ENCODE measurements around the gene CNTNAP4. TPM values are rescaled to one million over a fixed set of nuclear protein-coding genes. Genes with fewer than 3 reads are reported as not detected.

Gene CNTNAP4
- total and polyA plus RNA-seq, 2 of the 13 experiments (the other 11 are each of a cell fraction or from before 2014, with no cell fraction given), result not detected

- TF ChIP-seq, protein P1, sequence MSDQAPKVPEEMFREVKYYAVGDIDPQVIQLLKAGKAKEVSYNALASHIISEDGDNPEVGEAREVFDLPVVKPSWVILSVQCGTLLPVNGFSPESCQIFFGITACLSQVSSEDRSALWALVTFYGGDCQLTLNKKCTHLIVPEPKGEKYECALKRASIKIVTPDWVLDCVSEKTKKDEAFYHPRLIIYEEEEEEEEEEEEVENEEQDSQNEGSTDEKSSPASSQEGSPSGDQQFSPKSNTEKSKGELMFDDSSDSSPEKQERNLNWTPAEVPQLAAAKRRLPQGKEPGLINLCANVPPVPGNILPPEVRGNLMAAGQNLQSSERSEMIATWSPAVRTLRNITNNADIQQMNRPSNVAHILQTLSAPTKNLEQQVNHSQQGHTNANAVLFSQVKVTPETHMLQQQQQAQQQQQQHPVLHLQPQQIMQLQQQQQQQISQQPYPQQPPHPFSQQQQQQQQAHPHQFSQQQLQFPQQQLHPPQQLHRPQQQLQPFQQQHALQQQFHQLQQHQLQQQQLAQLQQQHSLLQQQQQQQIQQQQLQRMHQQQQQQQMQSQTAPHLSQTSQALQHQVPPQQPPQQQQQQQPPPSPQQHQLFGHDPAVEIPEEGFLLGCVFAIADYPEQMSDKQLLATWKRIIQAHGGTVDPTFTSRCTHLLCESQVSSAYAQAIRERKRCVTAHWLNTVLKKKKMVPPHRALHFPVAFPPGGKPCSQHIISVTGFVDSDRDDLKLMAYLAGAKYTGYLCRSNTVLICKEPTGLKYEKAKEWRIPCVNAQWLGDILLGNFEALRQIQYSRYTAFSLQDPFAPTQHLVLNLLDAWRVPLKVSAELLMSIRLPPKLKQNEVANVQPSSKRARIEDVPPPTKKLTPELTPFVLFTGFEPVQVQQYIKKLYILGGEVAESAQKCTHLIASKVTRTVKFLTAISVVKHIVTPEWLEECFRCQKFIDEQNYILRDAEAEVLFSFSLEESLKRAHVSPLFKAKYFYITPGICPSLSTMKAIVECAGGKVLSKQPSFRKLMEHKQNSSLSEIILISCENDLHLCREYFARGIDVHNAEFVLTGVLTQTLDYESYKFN (CRISPR knock-in tag; conservative IDR thresholded peaks at IDR 0.05), result peak; percentile 91
- TF ChIP-seq SOX13 (IDR thresholded peaks at IDR 0.05), result no peak
- peak in 1 of 2 experiments; percentile 94; a peak in 2 of 4 replicates for TF ChIP-seq SOX13 (CRISPR knock-in tag; conservative IDR thresholded peaks at IDR 0.05 in 1 of 2, IDR thresholded peaks at IDR 0.05 in 1 of 2)
- TF ChIP-seq SOX5 (CRISPR knock-in tag; IDR thresholded peaks at IDR 0.05; ENCODE audit: borderline replicate concordance), result peak; percentile 97
- TF ChIP-seq ZNF777 (CRISPR knock-in tag; IDR thresholded peaks at IDR 0.05), result no peak
- peak; percentile 74 for TF ChIP-seq FOSL2 (CRISPR knock-in tag; IDR thresholded peaks at IDR 0.05)
- peak; percentile 90 for TF ChIP-seq NCOA2 (CRISPR knock-in tag; IDR thresholded peaks at IDR 0.05)
- TF ChIP-seq ZNF761 (CRISPR knock-in tag; conservative IDR thresholded peaks at IDR 0.05), result no peak
- TF ChIP-seq, protein P2, sequence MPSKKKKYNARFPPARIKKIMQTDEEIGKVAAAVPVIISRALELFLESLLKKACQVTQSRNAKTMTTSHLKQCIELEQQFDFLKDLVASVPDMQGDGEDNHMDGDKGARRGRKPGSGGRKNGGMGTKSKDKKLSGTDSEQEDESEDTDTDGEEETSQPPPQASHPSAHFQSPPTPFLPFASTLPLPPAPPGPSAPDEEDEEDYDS (CRISPR knock-in tag; IDR thresholded peaks at IDR 0.05), result peak; percentile 40; the same call in 1 of the 2 replicates
- TF ChIP-seq ZNF878 (CRISPR knock-in tag; IDR thresholded peaks at IDR 0.05), result 0 out of 2 replicates have a peak, but pooled peaks have one; percentile 16
- TF ChIP-seq, protein P3, sequence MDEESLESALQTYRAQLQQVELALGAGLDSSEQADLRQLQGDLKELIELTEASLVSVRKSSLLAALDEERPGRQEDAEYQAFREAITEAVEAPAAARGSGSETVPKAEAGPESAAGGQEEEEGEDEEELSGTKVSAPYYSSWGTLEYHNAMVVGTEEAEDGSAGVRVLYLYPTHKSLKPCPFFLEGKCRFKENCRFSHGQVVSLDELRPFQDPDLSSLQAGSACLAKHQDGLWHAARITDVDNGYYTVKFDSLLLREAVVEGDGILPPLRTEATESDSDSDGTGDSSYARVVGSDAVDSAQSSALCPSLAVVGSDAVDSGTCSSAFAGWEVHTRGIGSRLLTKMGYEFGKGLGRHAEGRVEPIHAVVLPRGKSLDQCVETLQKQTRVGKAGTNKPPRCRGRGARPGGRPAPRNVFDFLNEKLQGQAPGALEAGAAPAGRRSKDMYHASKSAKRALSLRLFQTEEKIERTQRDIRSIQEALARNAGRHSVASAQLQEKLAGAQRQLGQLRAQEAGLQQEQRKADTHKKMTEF (CRISPR knock-in tag; IDR thresholded peaks at IDR 0.05), result peak; percentile 65; the same call in 1 of the 2 replicates
- no peak; the same call in 1 of the 2 replicates for TF ChIP-seq FOXP1 (IDR thresholded peaks at IDR 0.05)
- TF ChIP-seq FOXP1 (CRISPR knock-in tag; IDR thresholded peaks at IDR 0.05), result peak; percentile 91
- peak; percentile 77 for TF ChIP-seq CREB1 (IDR thresholded peaks at IDR 0.05)
- peak; percentile 92 for TF ChIP-seq CREB1 (CRISPR knock-in tag; IDR thresholded peaks at IDR 0.05)
- TF ChIP-seq SIX4 (CRISPR knock-in tag; IDR thresholded peaks at IDR 0.05), result peak; percentile 72; the same call in 1 of the 2 replicates
- peak; percentile 60; the same call in 1 of the 2 replicates for TF ChIP-seq ZNF12 (CRISPR knock-in tag; IDR thresholded peaks at IDR 0.05)
- 0 out of 2 replicates have a peak, but pooled peaks have one; percentile 42 for TF ChIP-seq ZMAT3 (CRISPR knock-in tag; conservative IDR thresholded peaks at IDR 0.05)
- TF ChIP-seq JUN (CRISPR knock-in tag; IDR thresholded peaks at IDR 0.05), result peak; percentile 99
- peak; percentile 77 for TF ChIP-seq HDAC2 (CRISPR knock-in tag; IDR thresholded peaks at IDR 0.05)
- peak; percentile 95 for TF ChIP-seq GATAD2A (CRISPR knock-in tag; IDR thresholded peaks at IDR 0.05)
- no peak for TF ChIP-seq HOXA9 (CRISPR knock-in tag; IDR thresholded peaks at IDR 0.05; ENCODE audit: borderline replicate concordance)
- peak; percentile 97 for TF ChIP-seq HNF4A (CRISPR knock-in tag; IDR thresholded peaks at IDR 0.05)
- no peak for TF ChIP-seq STAT5B (CRISPR knock-in tag; IDR thresholded peaks at IDR 0.05)
- TF ChIP-seq ATF1 (CRISPR knock-in tag; IDR thresholded peaks at IDR 0.05), result peak; percentile 83
- TF ChIP-seq SYNCRIP (IDR thresholded peaks at IDR 0.05; ENCODE audit: insufficient read depth, low read depth, low read length), result no peak
- no peak for TF ChIP-seq IKZF5 (CRISPR knock-in tag; IDR thresholded peaks at IDR 0.05)
- TF ChIP-seq JDP2 (CRISPR knock-in tag; IDR thresholded peaks at IDR 0.05; ENCODE audit: borderline replicate concordance), result no peak
- peak; percentile 41; the same call in 1 of the 2 replicates for TF ChIP-seq TARDBP (CRISPR knock-in tag; IDR thresholded peaks at IDR 0.05)
These were observed 297.4 kb downstream of the CNTNAP4 start (continued) for GRCh38 chr16:76574651-76575050.

Data from HepG2 (cell line).